GM12878 (cell line): ENCODE data around the gene BOD1L1. TPM values are rescaled to one million over a fixed set of nuclear protein-coding genes. Genes with fewer than 3 reads are reported as not detected.

ENCODE experiments used
- ATAC-seq: fragments of 200-7000 bp; cut with Tn5 transposase; 3 replicates; pipeline ENCODE4 v1.9.1; 2020; ENCODE audit warnings: mild to moderate bottlenecking, moderate library complexity
- BruUV-seq: library from RNA; stranded (reverse); fragments of 400-500 nt; replicated peaks from 2 replicates; lab custom pipeline; 2021; lab: Mats Ljungman, UMichigan
- CTCF ChIA-PET: fragments of 300-600 bp; sonication (Branson Sonifier 250); formaldehyde crosslinking; extraction: SDS; loops from one replicate; lab custom pipeline; 2021; ENCODE audit warnings: inconsistent platforms; lab: Yijun Ruan, JAX
- POLR2A ChIA-PET: fragments of 350-600 bp; formaldehyde crosslinking; extraction: SDS; loops from one replicate; lab custom pipeline; 2021; ENCODE audit warnings: inconsistent platforms; lab: Charles Lee
- RAD21 ChIA-PET: fragments of 300-600 bp; sonication (Branson Sonifier 250); formaldehyde crosslinking; loops from one replicate; lab custom pipeline; 2023; ENCODE audit warnings: antibody characterized with exemption; ENCODE audit not compliant: unreplicated experiment; lab: Charles Lee
- SMC1A ChIA-PET: fragments of 300-600 bp; sonication (Branson Sonifier 250); formaldehyde crosslinking; loops from one replicate; lab custom pipeline; 2023; ENCODE audit not compliant: unreplicated experiment, uncharacterized antibody; lab: Charles Lee
- DNase-seq: peaks from one replicate; pipeline ENCODE4 v3.0.0-alpha.2; 2011; ENCODE audit warnings: low read depth, low spot score
- FAIRE-seq: peaks from 3 replicates; lab custom pipeline; 2011; peaks lifted over from hg19 to GRCh38; lab: Jason Lieb, UNC
- H2AFZ ChIP-seq: 2 replicates; pipeline ENCODE4 v1.6.0; 2011; ENCODE audit warnings: low read depth, low read length, control low read depth; ENCODE audit not compliant: control insufficient read depth
- H3K27ac ChIP-seq: 2 replicates; pipeline ENCODE4 v1.5.1; 2011; ENCODE audit warnings: control low read depth; ENCODE audit not compliant: control insufficient read depth, insufficient read depth
- H3K27me3 ChIP-seq, 2 experiments: replicated peaks in 1 of 2; 2 replicates each; pipeline versions ENCODE4 v1.6.0 to v1.6.1; 2011; ENCODE audit warnings: low read length in 1 of 2; ENCODE audit not compliant: control insufficient read depth in 2 of 2, insufficient read depth in 2 of 2
- H3K36me3 ChIP-seq, 2 experiments: 2 replicates each; pipeline ENCODE4 v1.5.1; 2011; ENCODE audit warnings: low read length in 1 of 2; ENCODE audit not compliant: control insufficient read depth in 2 of 2, insufficient read depth in 2 of 2
- H3K4me1 ChIP-seq: 2 replicates; pipeline ENCODE4 v1.6.1; 2011; ENCODE audit warnings: mild to moderate bottlenecking, low read length, moderate library complexity, mixed read lengths; ENCODE audit not compliant: control insufficient read depth, insufficient read depth
- H3K4me2 ChIP-seq: 2 replicates; pipeline ENCODE4 v1.6.0; 2011; ENCODE audit warnings: control low read depth; ENCODE audit not compliant: control insufficient read depth, insufficient read depth
- H3K4me3 ChIP-seq: fragments of 200-600 bp; sonication (generic); 2 replicates; pipeline ENCODE4 v1.5.1; 2016
- H3K79me2 ChIP-seq: 2 replicates; pipeline ENCODE4 v1.6.0; 2011; ENCODE audit warnings: low read length; ENCODE audit not compliant: control insufficient read depth, insufficient read depth
- H3K9ac ChIP-seq: 2 replicates; pipeline ENCODE4 v1.8.0; 2011; ENCODE audit warnings: low read length, control low read depth, mixed read lengths; ENCODE audit not compliant: control insufficient read depth, insufficient read depth
- H3K9me3 ChIP-seq: replicated peaks from 3 replicates; pipeline ENCODE4 v1.5.1; 2011; ENCODE audit warnings: mild to moderate bottlenecking, low read length; ENCODE audit not compliant: control insufficient read depth, insufficient read depth
- H4K20me1 ChIP-seq: 2 replicates; pipeline ENCODE4 v1.6.0; 2011; ENCODE audit not compliant: control insufficient read depth, insufficient read depth
- CTCF ChIP-seq, 3 experiments: IDR thresholded peaks in 2 of 3; conservative IDR thresholded peaks in 1 of 3; 2 replicates each; pipeline ENCODE4 v1.5.1; 2011; ENCODE audit warnings: low read depth in 3 of 3, low read length in 3 of 3, mild to moderate bottlenecking in 3 of 3, control low read depth in 2 of 3, moderate library complexity in 2 of 3, inconsistent platforms in 1 of 3, mixed read lengths in 1 of 3; ENCODE audit not compliant: control insufficient read depth in 2 of 3, insufficient read depth in 1 of 3; ENCODE audit errors: extremely low read depth in 1 of 3
- MYB ChIP-seq: fragments of 150-350 bp; IDR thresholded peaks from 2 replicates; pipeline ENCODE4 v1.6.1; 2014; ENCODE audit warnings: mild to moderate bottlenecking, low read depth, low read length, borderline replicate concordance
- WGBS: methylation state at CpG from one replicate; pipeline ENCODE4 v1.1.6; 2016; ENCODE audit warnings: low lambda C conversion rate; ENCODE audit not compliant: insufficient replicate concordance, insufficient coverage; ENCODE audit errors: missing lambda C conversion rate; 5-methylcytosine and 5-hydroxymethylcytosine counted together
- in situ Hi-C: fragments of 300-500 bp; cut with MboI; formaldehyde crosslinking; loops from 9 replicates; pipeline ENCODE4 v1.14.3; 2018; ENCODE audit warnings: mixed read lengths
- intact Hi-C: fragments of 100-400 bp; cut with micrococcal nuclease; formaldehyde crosslinking; loops from one replicate; pipeline ENCODE4 v1.14.2; 2022; ENCODE audit not compliant: unreplicated experiment
- polyA plus RNA-seq, 11 experiments: library from polyadenylated mRNA; depleted of rRNA in 4 of 11; unstranded in 6 of 11; stranded (reverse) in 5 of 11; fragments of >200 nt; fragmentation: Nextera tagmentation in 4 of 11; fragmentation: Illumina TruSeq in 1 of 11; extraction: Ambion mirVana in 4 of 11; extraction: Trizol in 1 of 11; gene quantifications; 1 replicate in 1 of 11; 2 replicates in 10 of 11; pipeline versions ENCODE4 v1.2.1 to v1.2.3, GENCODE V29; 2011 to 2016; ENCODE audit warnings: inconsistent platforms in 2 of 11, missing spikeins in 2 of 11, low read depth in 1 of 11
- total RNA-seq, 4 experiments: library from RNA; depleted of rRNA in 3 of 4; stranded (reverse); fragments of >200 nt in 3 of 4; fragmentation: Illumina TruSeq in 1 of 4; extraction: Trizol in 1 of 4; gene quantifications; 2 replicates each; pipeline versions ENCODE4 v1.2.1 to v1.2.3, GENCODE V29; 2013 to 2021

The BOD1L1 gene
- total and polyA plus RNA-seq, 10 of the 15 experiments (the other 5 are each of a cell fraction or from before 2014, with no cell fraction given): 6.8 to 41.6 (median 24.3) TPM

- POLR2A ChIA-PET: interaction anchor here (0.8 kb wide), 1 partner anchor 30 kb away, joined by 3 read pairs; no protein-coding TSS in a partner anchor
These were observed 28.4 kb downstream of the BOD1L1 start for GRCh38 chr4:13599159-13599558.

More at GRCh38 chr4:13599159-13599558, 28.4 kb downstream of the BOD1L1 start:
- Histone ChIP-seq H3K27me3 (no peaks in the 10 kb centered on the region), H3K9me3 (peaks cover 7% of the 10 kb centered on the region; the same call in 2 of the 3 replicates), H4K20me1 (no peaks in the 10 kb centered on the region), H2AFZ (no peak overlapping the region), H3K9ac (no peak overlapping the region), H3K27ac (no peak overlapping the region), H3K36me3 (peaks cover 3 to 57% of the 10 kb centered on the region in 2 experiments), H3K79me2 (no peaks in the 10 kb centered on the region), H3K4me2 (no peak overlapping the region), H3K4me3 (no peak overlapping the region)
- ChIA-PET CTCF (no interaction called here), SMC1A (no interaction called here), RAD21 (no interaction called here)
- in situ Hi-C loops: no loop called here
- intact Hi-C loops: no loop called here
- ATAC-seq (no peak), DNase-seq (no peak), FAIRE-seq (no peak)
- BruUV-seq: no TSS peak
- WGBS: 79% methylated on average over 5 of the region's 5 CpGs
- TF ChIP-seq MYB: no peak
- TF ChIP-seq CTCF (IDR thresholded peaks at IDR 0.05 in 2 of 3, conservative IDR thresholded peaks at IDR 0.05 in 1 of 3; ENCODE audit: control insufficient read depth in 2 of 3, extremely low read depth in 1 of 3, insufficient read depth in 1 of 3, low read depth in 3 of 3, low read length in 3 of 3): 0 out of 6 replicates have a peak, but pooled peaks of 1 of the 3 experiments have one; percentile 10
- TF ChIP-seq, all 136 proteins: peak for 1
- peaks cover 18% of the 10 kb centered on the region for H3K4me1 ChIP-seq
